Measurements from ENCODE around the gene TENM4. TPM values are rescaled to one million over a fixed set of nuclear protein-coding genes. Genes with fewer than 3 reads are reported as not detected.

The TENM4 gene
- polyA plus RNA-seq, 1 of the 3 experiments (the other 2 are of a cell fraction), result 16.7 TPM

DNA sequence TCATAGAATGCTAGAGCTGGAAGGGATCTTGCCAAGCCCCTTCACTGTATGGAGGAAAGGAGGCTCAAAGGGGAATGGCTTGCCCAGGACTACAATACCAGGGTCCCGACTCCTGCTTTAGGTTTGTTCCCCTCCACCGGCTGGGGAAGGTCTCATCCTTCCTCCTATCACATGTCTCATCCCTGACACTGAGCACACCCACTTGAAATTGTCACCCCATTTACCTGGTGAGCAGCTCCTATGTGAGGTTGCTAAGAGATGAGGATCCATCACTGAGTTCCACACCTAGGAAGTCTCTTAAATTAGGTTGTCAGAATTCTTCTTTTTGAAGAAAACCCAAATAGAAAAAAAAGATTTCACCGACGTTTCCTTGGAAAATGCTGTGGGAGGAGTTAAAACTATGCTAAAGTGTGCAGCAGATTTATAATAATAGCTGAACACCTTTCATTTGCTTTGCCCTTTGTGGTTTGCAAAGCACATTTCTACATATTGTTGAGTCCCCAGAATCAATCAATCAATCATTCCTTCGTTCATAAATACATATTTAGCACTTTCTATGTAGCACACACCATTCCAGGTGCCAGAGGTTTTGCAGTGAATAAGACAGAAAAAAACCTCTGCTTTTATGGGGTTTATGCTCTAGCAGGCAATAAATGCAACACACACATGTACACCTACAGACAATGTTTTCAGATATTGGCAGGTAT, 91.7 kb downstream of the TENM4 start:
- Histone ChIP-seq H3K9ac (no peak overlapping the region), H3K9me2 (no peaks in the 10 kb centered on the region), H3K27ac (ENCODE audit: low read depth in 2 of 2, low read length in 1 of 2) (no peak overlapping the region), H3K4me1 (ENCODE audit: control insufficient read depth in 1 of 2, insufficient read depth in 2 of 2, low read depth in 1 of 2, low read length in 1 of 2) (peaks cover 0 to 13% of the 10 kb centered on the region in 2 experiments; a peak in 1 of 4 replicates), H3K9me3 (no peaks in the 10 kb centered on the region), H3K4me3 (ENCODE audit: low read depth in 2 of 2, low read length in 1 of 2) (no peak overlapping the region), H3K4me2 (no peak overlapping the region), H4K20me1 (ENCODE audit: insufficient read depth) (peaks cover 11% of the 10 kb centered on the region; the same call in 1 of the 2 replicates), H2AFZ (ENCODE audit: low read depth) (no peak overlapping the region), H3K79me2 (ENCODE audit: insufficient read depth) (no peaks in the 10 kb centered on the region), H3K27me3 (ENCODE audit: insufficient read depth) (no peaks in the 10 kb centered on the region), H3F3A (replicated peaks; ENCODE audit: insufficient read depth) (peaks cover 2% of the 10 kb centered on the region), H3K36me3 (replicated peaks in 1 of 2; ENCODE audit: control insufficient read depth in 1 of 2, insufficient read depth in 2 of 2, low read length in 1 of 2) (no peaks in the 10 kb centered on the region)
- WGBS (ENCODE audit: low lambda C conversion rate), result 79% methylated on average over 5 of the region's 5 CpGs
- TF ChIP-seq POLR2AphosphoS5 (IDR thresholded peaks at IDR 0.05; ENCODE audit: low read depth, low read length) (no peak), FOXM1 (IDR thresholded peaks at IDR 0.05; ENCODE audit: low read depth) (no peak), JUND (IDR thresholded peaks at IDR 0.05) (no peak), CHD2 (IDR thresholded peaks at IDR 0.05; ENCODE audit: low read length, partially characterized antibody) (no peak), TAF1 (IDR thresholded peaks at IDR 0.05; ENCODE audit: borderline replicate concordance, low read depth, low read length) (no peak), FOSL2 (IDR thresholded peaks at IDR 0.05; ENCODE audit: borderline replicate concordance, low read depth) (no peak), RAD21 (IDR thresholded peaks at IDR 0.05; ENCODE audit: low read length) (no peak), GABPA (IDR thresholded peaks at IDR 0.05; ENCODE audit: low read depth) (no peak)
- TF ChIP-seq, protein P1, sequence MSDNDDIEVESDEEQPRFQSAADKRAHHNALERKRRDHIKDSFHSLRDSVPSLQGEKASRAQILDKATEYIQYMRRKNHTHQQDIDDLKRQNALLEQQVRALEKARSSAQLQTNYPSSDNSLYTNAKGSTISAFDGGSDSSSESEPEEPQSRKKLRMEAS (IDR thresholded peaks at IDR 0.05; ENCODE audit: low read depth), result no peak
- TF ChIP-seq, protein P2, sequence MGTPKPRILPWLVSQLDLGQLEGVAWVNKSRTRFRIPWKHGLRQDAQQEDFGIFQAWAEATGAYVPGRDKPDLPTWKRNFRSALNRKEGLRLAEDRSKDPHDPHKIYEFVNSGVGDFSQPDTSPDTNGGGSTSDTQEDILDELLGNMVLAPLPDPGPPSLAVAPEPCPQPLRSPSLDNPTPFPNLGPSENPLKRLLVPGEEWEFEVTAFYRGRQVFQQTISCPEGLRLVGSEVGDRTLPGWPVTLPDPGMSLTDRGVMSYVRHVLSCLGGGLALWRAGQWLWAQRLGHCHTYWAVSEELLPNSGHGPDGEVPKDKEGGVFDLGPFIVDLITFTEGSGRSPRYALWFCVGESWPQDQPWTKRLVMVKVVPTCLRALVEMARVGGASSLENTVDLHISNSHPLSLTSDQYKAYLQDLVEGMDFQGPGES (IDR thresholded peaks at IDR 0.05; ENCODE audit: low read depth, low read length), result no peak
- CTCF ChIA-PET, result no interaction called here
- POLR2A ChIA-PET, result no interaction called here
- no peak for DNase-seq

DNA sequence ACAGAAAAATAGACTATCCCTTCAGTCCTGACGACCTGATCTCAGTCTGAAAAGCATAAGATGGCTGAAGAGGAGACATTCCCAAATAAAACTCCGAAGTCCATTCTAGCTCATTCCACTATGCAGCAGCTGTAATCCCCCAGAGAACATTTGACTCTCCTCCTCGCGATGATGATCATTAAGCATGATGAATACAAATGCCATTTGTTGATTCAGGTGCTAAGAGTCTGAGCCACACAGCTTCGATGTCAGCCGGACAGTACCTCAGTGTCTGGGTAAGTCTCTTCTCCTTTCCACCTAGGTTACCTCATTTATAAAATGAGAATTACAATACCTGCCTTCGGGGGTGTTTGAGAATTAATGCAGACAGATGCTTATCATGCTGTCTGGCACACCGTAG, 94.8 kb downstream of the TENM4 start:
- H3K36me3 ChIP-seq (replicated peaks in 1 of 2; ENCODE audit: control insufficient read depth in 1 of 2, insufficient read depth in 2 of 2, low read length in 1 of 2), result no peaks in the 10 kb centered on the region
- H3K9me2 ChIP-seq, result no peaks in the 10 kb centered on the region
- no peak overlapping the region for H3K27ac ChIP-seq (ENCODE audit: low read depth in 2 of 2, low read length in 1 of 2)
- no peak overlapping the region for H3K9ac ChIP-seq
- H3K4me2 ChIP-seq, result no peak overlapping the region
- no peak for DNase-seq
- TF ChIP-seq, protein P3, sequence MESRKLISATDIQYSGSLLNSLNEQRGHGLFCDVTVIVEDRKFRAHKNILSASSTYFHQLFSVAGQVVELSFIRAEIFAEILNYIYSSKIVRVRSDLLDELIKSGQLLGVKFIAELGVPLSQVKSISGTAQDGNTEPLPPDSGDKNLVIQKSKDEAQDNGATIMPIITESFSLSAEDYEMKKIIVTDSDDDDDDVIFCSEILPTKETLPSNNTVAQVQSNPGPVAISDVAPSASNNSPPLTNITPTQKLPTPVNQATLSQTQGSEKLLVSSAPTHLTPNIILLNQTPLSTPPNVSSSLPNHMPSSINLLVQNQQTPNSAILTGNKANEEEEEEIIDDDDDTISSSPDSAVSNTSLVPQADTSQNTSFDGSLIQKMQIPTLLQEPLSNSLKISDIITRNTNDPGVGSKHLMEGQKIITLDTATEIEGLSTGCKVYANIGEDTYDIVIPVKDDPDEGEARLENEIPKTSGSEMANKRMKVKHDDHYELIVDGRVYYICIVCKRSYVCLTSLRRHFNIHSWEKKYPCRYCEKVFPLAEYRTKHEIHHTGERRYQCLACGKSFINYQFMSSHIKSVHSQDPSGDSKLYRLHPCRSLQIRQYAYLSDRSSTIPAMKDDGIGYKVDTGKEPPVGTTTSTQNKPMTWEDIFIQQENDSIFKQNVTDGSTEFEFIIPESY (IDR thresholded peaks at IDR 0.05; ENCODE audit: borderline replicate concordance, low read depth), result no peak
- WGBS (ENCODE audit: low lambda C conversion rate), result 81% methylated on average over 8 of the region's 8 CpGs
- ChIA-PET POLR2A (no interaction called here), CTCF (interaction anchor here (1.3 to 1.5 kb wide), 2 partner anchors 20 to 700 kb away, joined by 3 to 5 read pairs; no protein-coding TSS in a partner anchor)
- no peaks in the 10 kb centered on the region for H3K79me2 ChIP-seq (ENCODE audit: insufficient read depth)
- H3K27me3 ChIP-seq (ENCODE audit: insufficient read depth), result no peaks in the 10 kb centered on the region
- H3F3A ChIP-seq (replicated peaks; ENCODE audit: insufficient read depth), result no peaks in the 10 kb centered on the region
- no peak overlapping the region for H3K4me3 ChIP-seq (ENCODE audit: low read depth in 2 of 2, low read length in 1 of 2)
- H3K9me3 ChIP-seq, result no peaks in the 10 kb centered on the region
- peaks cover 10% of the 10 kb centered on the region; the same call in 1 of the 2 replicates for H4K20me1 ChIP-seq (ENCODE audit: insufficient read depth)
- H2AFZ ChIP-seq (ENCODE audit: low read depth), result no peak overlapping the region
- H3K4me1 ChIP-seq (ENCODE audit: control insufficient read depth in 1 of 2, insufficient read depth in 2 of 2, low read depth in 1 of 2, low read length in 1 of 2), result peaks cover 0 to 15% of the 10 kb centered on the region in 2 experiments; a peak in 1 of 4 replicates

Measured in SK-N-SH (cell line).